ENCODE results near the gene SH3RF3. TPM values are rescaled to one million over a fixed set of nuclear protein-coding genes. Genes with fewer than 3 reads are reported as not detected.

The SH3RF3 gene
- total and polyA plus RNA-seq, 10 of the 15 experiments (the other 5 are each of a cell fraction or from before 2014, with no cell fraction given) = 0.08 to 8.8 (median 2.3) TPM

DNA sequence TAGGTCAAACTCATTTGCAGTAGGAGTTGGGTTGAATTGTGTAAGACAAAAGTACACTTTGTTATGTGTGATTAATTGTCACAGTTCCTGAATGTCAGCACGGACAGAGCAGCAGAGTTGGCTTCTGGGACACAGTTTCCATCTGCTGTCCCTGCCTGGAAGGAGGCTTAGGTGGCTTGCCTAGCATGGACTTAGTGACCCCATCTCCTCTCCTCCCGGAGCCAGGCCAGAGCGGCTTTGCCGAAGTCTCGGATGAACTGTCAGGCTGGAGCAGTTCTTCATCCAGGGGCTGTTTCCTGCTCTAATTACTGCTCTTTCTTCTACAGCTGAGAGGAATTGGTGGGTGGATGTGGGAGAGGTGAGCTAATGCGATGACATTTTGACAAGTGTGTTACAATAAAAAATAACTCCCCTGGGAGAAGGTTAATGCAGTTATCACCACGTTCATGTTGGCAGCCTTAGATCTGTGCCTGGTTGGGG lies 102.0 kb downstream of the SH3RF3 start (continued):
- TF ChIP-seq, protein P1, sequence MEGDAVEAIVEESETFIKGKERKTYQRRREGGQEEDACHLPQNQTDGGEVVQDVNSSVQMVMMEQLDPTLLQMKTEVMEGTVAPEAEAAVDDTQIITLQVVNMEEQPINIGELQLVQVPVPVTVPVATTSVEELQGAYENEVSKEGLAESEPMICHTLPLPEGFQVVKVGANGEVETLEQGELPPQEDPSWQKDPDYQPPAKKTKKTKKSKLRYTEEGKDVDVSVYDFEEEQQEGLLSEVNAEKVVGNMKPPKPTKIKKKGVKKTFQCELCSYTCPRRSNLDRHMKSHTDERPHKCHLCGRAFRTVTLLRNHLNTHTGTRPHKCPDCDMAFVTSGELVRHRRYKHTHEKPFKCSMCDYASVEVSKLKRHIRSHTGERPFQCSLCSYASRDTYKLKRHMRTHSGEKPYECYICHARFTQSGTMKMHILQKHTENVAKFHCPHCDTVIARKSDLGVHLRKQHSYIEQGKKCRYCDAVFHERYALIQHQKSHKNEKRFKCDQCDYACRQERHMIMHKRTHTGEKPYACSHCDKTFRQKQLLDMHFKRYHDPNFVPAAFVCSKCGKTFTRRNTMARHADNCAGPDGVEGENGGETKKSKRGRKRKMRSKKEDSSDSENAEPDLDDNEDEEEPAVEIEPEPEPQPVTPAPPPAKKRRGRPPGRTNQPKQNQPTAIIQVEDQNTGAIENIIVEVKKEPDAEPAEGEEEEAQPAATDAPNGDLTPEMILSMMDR (IDR thresholded peaks at IDR 0.05 in 2 of 3, conservative IDR thresholded peaks at IDR 0.05 in 1 of 3; ENCODE audit: control insufficient read depth in 2 of 3, extremely low read depth in 1 of 3, insufficient read depth in 1 of 3, low read depth in 3 of 3, low read length in 3 of 3) = no peak
- TF ChIP-seq, protein P2, sequence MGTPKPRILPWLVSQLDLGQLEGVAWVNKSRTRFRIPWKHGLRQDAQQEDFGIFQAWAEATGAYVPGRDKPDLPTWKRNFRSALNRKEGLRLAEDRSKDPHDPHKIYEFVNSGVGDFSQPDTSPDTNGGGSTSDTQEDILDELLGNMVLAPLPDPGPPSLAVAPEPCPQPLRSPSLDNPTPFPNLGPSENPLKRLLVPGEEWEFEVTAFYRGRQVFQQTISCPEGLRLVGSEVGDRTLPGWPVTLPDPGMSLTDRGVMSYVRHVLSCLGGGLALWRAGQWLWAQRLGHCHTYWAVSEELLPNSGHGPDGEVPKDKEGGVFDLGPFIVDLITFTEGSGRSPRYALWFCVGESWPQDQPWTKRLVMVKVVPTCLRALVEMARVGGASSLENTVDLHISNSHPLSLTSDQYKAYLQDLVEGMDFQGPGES (IDR thresholded peaks at IDR 0.05) = no peak
- TF ChIP-seq, protein P3, sequence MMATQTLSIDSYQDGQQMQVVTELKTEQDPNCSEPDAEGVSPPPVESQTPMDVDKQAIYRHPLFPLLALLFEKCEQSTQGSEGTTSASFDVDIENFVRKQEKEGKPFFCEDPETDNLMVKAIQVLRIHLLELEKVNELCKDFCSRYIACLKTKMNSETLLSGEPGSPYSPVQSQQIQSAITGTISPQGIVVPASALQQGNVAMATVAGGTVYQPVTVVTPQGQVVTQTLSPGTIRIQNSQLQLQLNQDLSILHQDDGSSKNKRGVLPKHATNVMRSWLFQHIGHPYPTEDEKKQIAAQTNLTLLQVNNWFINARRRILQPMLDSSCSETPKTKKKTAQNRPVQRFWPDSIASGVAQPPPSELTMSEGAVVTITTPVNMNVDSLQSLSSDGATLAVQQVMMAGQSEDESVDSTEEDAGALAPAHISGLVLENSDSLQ (IDR thresholded peaks at IDR 0.05) = no peak
- TF ChIP-seq SREBF1 (IDR thresholded peaks at IDR 0.05; ENCODE audit: low read length) (no peak), CHD4 (IDR thresholded peaks at IDR 0.05) (no peak), IRF4 (IDR thresholded peaks at IDR 0.05; ENCODE audit: low read depth, low read length) (no peak), DPF2 (IDR thresholded peaks at IDR 0.05) (0 out of 2 replicates have a peak, but pooled peaks have one; percentile 29), MXI1 (IDR thresholded peaks at IDR 0.05; ENCODE audit: low read depth, low read length) (no peak), EED (IDR thresholded peaks at IDR 0.05; ENCODE audit: low read depth) (0 out of 2 replicates have a peak, but pooled peaks have one; percentile 52), YBX1 (IDR thresholded peaks at IDR 0.05) (no peak), BMI1 (IDR thresholded peaks at IDR 0.05; ENCODE audit: borderline replicate concordance) (no peak), NFYB (IDR thresholded peaks at IDR 0.05; ENCODE audit: insufficient read depth, low read depth, low read length) (no peak), NR2C2 (IDR thresholded peaks at IDR 0.05; ENCODE audit: borderline replicate concordance, control insufficient read depth, insufficient read length, low read depth) (no peak), RUNX3 (IDR thresholded peaks at IDR 0.05; ENCODE audit: low read length) (peak; percentile 12; the same call in 1 of the 2 replicates), TCF7 (IDR thresholded peaks at IDR 0.05; ENCODE audit: borderline replicate concordance) (no peak), PAX8 (IDR thresholded peaks at IDR 0.05) (no peak)
- TF ChIP-seq, protein P4, sequence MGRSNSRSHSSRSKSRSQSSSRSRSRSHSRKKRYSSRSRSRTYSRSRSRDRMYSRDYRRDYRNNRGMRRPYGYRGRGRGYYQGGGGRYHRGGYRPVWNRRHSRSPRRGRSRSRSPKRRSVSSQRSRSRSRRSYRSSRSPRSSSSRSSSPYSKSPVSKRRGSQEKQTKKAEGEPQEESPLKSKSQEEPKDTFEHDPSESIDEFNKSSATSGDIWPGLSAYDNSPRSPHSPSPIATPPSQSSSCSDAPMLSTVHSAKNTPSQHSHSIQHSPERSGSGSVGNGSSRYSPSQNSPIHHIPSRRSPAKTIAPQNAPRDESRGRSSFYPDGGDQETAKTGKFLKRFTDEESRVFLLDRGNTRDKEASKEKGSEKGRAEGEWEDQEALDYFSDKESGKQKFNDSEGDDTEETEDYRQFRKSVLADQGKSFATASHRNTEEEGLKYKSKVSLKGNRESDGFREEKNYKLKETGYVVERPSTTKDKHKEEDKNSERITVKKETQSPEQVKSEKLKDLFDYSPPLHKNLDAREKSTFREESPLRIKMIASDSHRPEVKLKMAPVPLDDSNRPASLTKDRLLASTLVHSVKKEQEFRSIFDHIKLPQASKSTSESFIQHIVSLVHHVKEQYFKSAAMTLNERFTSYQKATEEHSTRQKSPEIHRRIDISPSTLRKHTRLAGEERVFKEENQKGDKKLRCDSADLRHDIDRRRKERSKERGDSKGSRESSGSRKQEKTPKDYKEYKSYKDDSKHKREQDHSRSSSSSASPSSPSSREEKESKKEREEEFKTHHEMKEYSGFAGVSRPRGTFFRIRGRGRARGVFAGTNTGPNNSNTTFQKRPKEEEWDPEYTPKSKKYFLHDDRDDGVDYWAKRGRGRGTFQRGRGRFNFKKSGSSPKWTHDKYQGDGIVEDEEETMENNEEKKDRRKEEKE (IDR thresholded peaks at IDR 0.05) = no peak
- TF ChIP-seq, protein P5, sequence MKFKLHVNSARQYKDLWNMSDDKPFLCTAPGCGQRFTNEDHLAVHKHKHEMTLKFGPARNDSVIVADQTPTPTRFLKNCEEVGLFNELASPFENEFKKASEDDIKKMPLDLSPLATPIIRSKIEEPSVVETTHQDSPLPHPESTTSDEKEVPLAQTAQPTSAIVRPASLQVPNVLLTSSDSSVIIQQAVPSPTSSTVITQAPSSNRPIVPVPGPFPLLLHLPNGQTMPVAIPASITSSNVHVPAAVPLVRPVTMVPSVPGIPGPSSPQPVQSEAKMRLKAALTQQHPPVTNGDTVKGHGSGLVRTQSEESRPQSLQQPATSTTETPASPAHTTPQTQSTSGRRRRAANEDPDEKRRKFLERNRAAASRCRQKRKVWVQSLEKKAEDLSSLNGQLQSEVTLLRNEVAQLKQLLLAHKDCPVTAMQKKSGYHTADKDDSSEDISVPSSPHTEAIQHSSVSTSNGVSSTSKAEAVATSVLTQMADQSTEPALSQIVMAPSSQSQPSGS (IDR thresholded peaks at IDR 0.05; ENCODE audit: low read length) = no peak
- TF ChIP-seq, protein P6, sequence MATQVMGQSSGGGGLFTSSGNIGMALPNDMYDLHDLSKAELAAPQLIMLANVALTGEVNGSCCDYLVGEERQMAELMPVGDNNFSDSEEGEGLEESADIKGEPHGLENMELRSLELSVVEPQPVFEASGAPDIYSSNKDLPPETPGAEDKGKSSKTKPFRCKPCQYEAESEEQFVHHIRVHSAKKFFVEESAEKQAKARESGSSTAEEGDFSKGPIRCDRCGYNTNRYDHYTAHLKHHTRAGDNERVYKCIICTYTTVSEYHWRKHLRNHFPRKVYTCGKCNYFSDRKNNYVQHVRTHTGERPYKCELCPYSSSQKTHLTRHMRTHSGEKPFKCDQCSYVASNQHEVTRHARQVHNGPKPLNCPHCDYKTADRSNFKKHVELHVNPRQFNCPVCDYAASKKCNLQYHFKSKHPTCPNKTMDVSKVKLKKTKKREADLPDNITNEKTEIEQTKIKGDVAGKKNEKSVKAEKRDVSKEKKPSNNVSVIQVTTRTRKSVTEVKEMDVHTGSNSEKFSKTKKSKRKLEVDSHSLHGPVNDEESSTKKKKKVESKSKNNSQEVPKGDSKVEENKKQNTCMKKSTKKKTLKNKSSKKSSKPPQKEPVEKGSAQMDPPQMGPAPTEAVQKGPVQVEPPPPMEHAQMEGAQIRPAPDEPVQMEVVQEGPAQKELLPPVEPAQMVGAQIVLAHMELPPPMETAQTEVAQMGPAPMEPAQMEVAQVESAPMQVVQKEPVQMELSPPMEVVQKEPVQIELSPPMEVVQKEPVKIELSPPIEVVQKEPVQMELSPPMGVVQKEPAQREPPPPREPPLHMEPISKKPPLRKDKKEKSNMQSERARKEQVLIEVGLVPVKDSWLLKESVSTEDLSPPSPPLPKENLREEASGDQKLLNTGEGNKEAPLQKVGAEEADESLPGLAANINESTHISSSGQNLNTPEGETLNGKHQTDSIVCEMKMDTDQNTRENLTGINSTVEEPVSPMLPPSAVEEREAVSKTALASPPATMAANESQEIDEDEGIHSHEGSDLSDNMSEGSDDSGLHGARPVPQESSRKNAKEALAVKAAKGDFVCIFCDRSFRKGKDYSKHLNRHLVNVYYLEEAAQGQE (IDR thresholded peaks at IDR 0.05; ENCODE audit: low read depth, low read length) = no peak

Measured in GM12878 (cell line).